ENCODE measurements around the gene SERTAD3.

Gene SERTAD3

GRCh38 chr19:40394816-40395210 lies 49.3 kb downstream of the SERTAD3 start:
- no peaks in the 10 kb centered on the region for H3K36me3 ChIP-seq (ENCODE audit: control insufficient read depth, insufficient read depth, low read length)
- H3K27me3 ChIP-seq (ENCODE audit: control insufficient read depth, insufficient read depth, low read length) = no peaks in the 10 kb centered on the region
- H3K4me3 ChIP-seq (ENCODE audit: low read length) = no peak overlapping the region
- H3K9ac ChIP-seq (ENCODE audit: low read length) = no peak overlapping the region
- no peaks in the 10 kb centered on the region for H3K4me1 ChIP-seq (ENCODE audit: control insufficient read depth, insufficient read depth, low read length)
- no peak overlapping the region for H3K27ac ChIP-seq (ENCODE audit: low read depth, low read length)

GRCh38 chr19:40393894-40394815 lies 50.0 kb downstream of the SERTAD3 start:
- Histone ChIP-seq H3K27ac (ENCODE audit: low read depth, low read length) (no peak overlapping the region), H3K27me3 (ENCODE audit: control insufficient read depth, insufficient read depth, low read length) (no peaks in the 10 kb centered on the region), H3K9ac (ENCODE audit: low read length) (no peak overlapping the region), H3K4me1 (ENCODE audit: control insufficient read depth, insufficient read depth, low read length) (no peaks in the 10 kb centered on the region), H3K4me3 (ENCODE audit: low read length) (no peak overlapping the region), H3K36me3 (ENCODE audit: control insufficient read depth, insufficient read depth, low read length) (no peaks in the 10 kb centered on the region)

- Histone ChIP-seq H3K27me3 (ENCODE audit: control insufficient read depth, insufficient read depth, low read length) (no peaks in the 10 kb centered on the region), H3K4me3 (ENCODE audit: low read length) (no peak overlapping the region), H3K27ac (ENCODE audit: low read depth, low read length) (no peak overlapping the region), H3K4me1 (ENCODE audit: control insufficient read depth, insufficient read depth, low read length) (no peaks in the 10 kb centered on the region), H3K36me3 (ENCODE audit: control insufficient read depth, insufficient read depth, low read length) (no peaks in the 10 kb centered on the region), H3K9ac (ENCODE audit: low read length) (no peak overlapping the region)
These were observed 51.1 kb downstream of the SERTAD3 start for GRCh38 chr19:40392894-40393517.

- no peak overlapping the region for H3K9ac ChIP-seq (ENCODE audit: low read length)
- H3K4me3 ChIP-seq (ENCODE audit: low read length) = no peak overlapping the region
- no peaks in the 10 kb centered on the region for H3K4me1 ChIP-seq (ENCODE audit: control insufficient read depth, insufficient read depth, low read length)
- H3K27me3 ChIP-seq (ENCODE audit: control insufficient read depth, insufficient read depth, low read length) = no peaks in the 10 kb centered on the region
- H3K27ac ChIP-seq (ENCODE audit: low read depth, low read length) = no peak overlapping the region
- no peaks in the 10 kb centered on the region for H3K36me3 ChIP-seq (ENCODE audit: control insufficient read depth, insufficient read depth, low read length)
These were observed 52.0 kb downstream of the SERTAD3 start for GRCh38 chr19:40392123-40392522.

All from rectal smooth muscle tissue (tissue), 1 donor.